B cell (primary cell): ENCODE measurements around the gene SMPX. TPM values are rescaled to one million over a fixed set of nuclear protein-coding genes. Genes with fewer than 3 reads are reported as not detected.

ENCODE experiments used
- ATAC-seq: fragments of 200-7000 bp; cut with Tn5 transposase; one replicate; pipeline ENCODE4 v1.10.0; 2021; ENCODE audit warnings: low read depth, mild to moderate bottlenecking, moderate number of reproducible peaks, moderate library complexity
- CTCF ChIA-PET: fragments of 350-600 bp; sonication (Branson Sonifier 250); formaldehyde crosslinking; loops from one replicate; lab custom pipeline; 2021; ENCODE audit warnings: antibody characterized with exemption, inconsistent platforms; lab: Charles Lee
- POLR2A ChIA-PET: fragments of 350-600 bp; sonication (Branson Sonifier 250); formaldehyde crosslinking; loops from one replicate; lab custom pipeline; 2021; ENCODE audit warnings: antibody characterized with exemption; lab: Charles Lee
- DNase-seq: peaks from one replicate; pipeline ENCODE4 v3.0.0; 2013
- H2AFZ ChIP-seq: 2 replicates; pipeline ENCODE4 v1.6.1; 2012; ENCODE audit warnings: mild to moderate bottlenecking, low read depth, low read length; ENCODE audit not compliant: insufficient read depth, poor library complexity, severe bottlenecking
- H3K27ac ChIP-seq, 2 donors: 1 replicate in 1 of 2; 2 replicates in 1 of 2; pipeline ENCODE4 v1.5.1; 2012 to 2013; ENCODE audit warnings: low read length in 2 of 2, mild to moderate bottlenecking in 2 of 2, moderate library complexity in 1 of 2
- H3K27me3 ChIP-seq, 4 experiments: fragments of 200-600 bp in 1 of 4; sonication (generic) in 1 of 4; replicated peaks in 1 of 4; 1 replicate in 2 of 4; 2 replicates in 2 of 4; pipeline versions ENCODE4 v1.6.1 to v1.7.0; 2013 to 2016; ENCODE audit warnings: low read length in 3 of 4, mild to moderate bottlenecking in 2 of 4, mixed read lengths in 1 of 4, moderate library complexity in 1 of 4; ENCODE audit not compliant: insufficient read depth in 4 of 4, control insufficient read depth in 3 of 4; ENCODE audit errors: control extremely low read depth in 1 of 4
- H3K36me3 ChIP-seq, 2 experiments: replicated peaks in 1 of 2; 1 replicate in 1 of 2; 2 replicates in 1 of 2; pipeline versions ENCODE4 v1.6.1 to v1.7.1; 2013; ENCODE audit warnings: low read length in 1 of 2; ENCODE audit not compliant: insufficient read depth in 2 of 2, control insufficient read depth in 1 of 2; ENCODE audit errors: control extremely low read depth in 1 of 2, extremely low read depth in 1 of 2
- H3K4me1 ChIP-seq, 2 donors: fragments of 200-600 bp in 1 of 2; sonication (generic) in 1 of 2; 1 replicate in 1 of 2; 2 replicates in 1 of 2; pipeline versions ENCODE4 v1.5.1 to v1.6.1; 2013 to 2017; ENCODE audit warnings: low read length in 2 of 2; ENCODE audit not compliant: control insufficient read depth in 2 of 2, insufficient read depth in 2 of 2
- H3K4me2 ChIP-seq: replicated peaks from 2 replicates; pipeline ENCODE3; 2012; ENCODE audit warnings: mild to moderate bottlenecking, low read depth, low read length; ENCODE audit not compliant: poor library complexity, severe bottlenecking
- H3K4me3 ChIP-seq, 5 experiments: fragments of 200-600 bp in 1 of 5; sonication (generic) in 1 of 5; 1 replicate in 3 of 5; 2 replicates in 2 of 5; pipeline versions ENCODE4 v1.5.1 to v1.7.0; 2011 to 2016; ENCODE audit warnings: low read length in 4 of 5, mild to moderate bottlenecking in 4 of 5, low read depth in 2 of 5, control low read depth in 1 of 5, moderate library complexity in 1 of 5; ENCODE audit not compliant: insufficient read depth in 1 of 5; ENCODE audit errors: control extremely low read depth in 1 of 5, extremely low read depth in 1 of 5
- H3K79me2 ChIP-seq: fragments of 200-600 bp; sonication (generic); one replicate; pipeline ENCODE4 v1.6.0; 2016; ENCODE audit warnings: low read length; ENCODE audit not compliant: control insufficient read depth, insufficient read depth
- H3K9ac ChIP-seq: fragments of 200-600 bp; sonication (generic); 2 replicates; pipeline ENCODE4 v1.6.1; 2017; ENCODE audit warnings: mild to moderate bottlenecking, low read length, moderate library complexity
- H3K9me3 ChIP-seq, 3 donors: one replicate each; pipeline versions ENCODE4 v1.6.1 to v1.7.1; 2013; ENCODE audit warnings: low read length in 2 of 3; ENCODE audit not compliant: control insufficient read depth in 2 of 3, insufficient read depth in 1 of 3; ENCODE audit errors: control extremely low read depth in 1 of 3
- H4K20me1 ChIP-seq: 2 replicates; pipeline ENCODE4 v1.6.0; 2012; ENCODE audit warnings: mild to moderate bottlenecking, low read length; ENCODE audit not compliant: insufficient read depth, control insufficient read depth, poor library complexity, severe bottlenecking
- H3K27ac Mint-ChIP-seq: one replicate; pipeline ENCODE4 v1.8.0; 2021; ENCODE audit warnings: mixed read lengths
- H3K27me3 Mint-ChIP-seq: one replicate; pipeline ENCODE4 v1.8.0; 2021; ENCODE audit warnings: mixed read lengths
- H3K4me1 Mint-ChIP-seq: one replicate; pipeline ENCODE4 v1.8.0; 2021; ENCODE audit warnings: mixed read lengths
- H3K4me3 Mint-ChIP-seq: one replicate; pipeline ENCODE4 v1.8.0; 2021; ENCODE audit warnings: mixed read lengths
- H3K9me3 Mint-ChIP-seq: one replicate; pipeline ENCODE4 v1.8.0; 2022; ENCODE audit warnings: mixed read lengths; ENCODE audit not compliant: insufficient read depth
- CTCF ChIP-seq: fragments of 200-600 bp; IDR thresholded peaks from one replicate; pipeline ENCODE4 v1.8.0; 2022; ENCODE audit warnings: antibody characterized with exemption, mild to moderate bottlenecking
- EZH2 ChIP-seq: IDR thresholded peaks from 2 replicates; pipeline ENCODE4 v1.6.1; 2012; ENCODE audit warnings: borderline replicate concordance, low read depth, mild to moderate bottlenecking, moderate library complexity, low read length; ENCODE audit not compliant: insufficient read depth, poor library complexity, severe bottlenecking
- WGBS: methylation state at CpG from one replicate; pipeline ENCODE4 v1.1.5; 2013; ENCODE audit warnings: missing lambda C conversion rate; ENCODE audit not compliant: insufficient coverage; 5-methylcytosine and 5-hydroxymethylcytosine counted together
- intact Hi-C: fragments of 100-400 bp; cut with micrococcal nuclease; formaldehyde crosslinking; loops from one replicate; pipeline ENCODE4 v1.10.0; 2022
- polyA plus RNA-seq: library from polyadenylated mRNA; depleted of rRNA; stranded (reverse); fragments of >200 nt; gene quantifications from 2 replicates; pipeline ENCODE4 v1.2.3, GENCODE V29; 2012
- total RNA-seq, 2 donors: library from RNA; stranded (reverse); fragments of 120-200 nt in 1 of 2; gene quantifications; 1 replicate in 1 of 2; 2 replicates in 1 of 2; pipeline versions ENCODE4 v1.2.3 to v1.2.4, GENCODE V29; 2013 to 2022

The SMPX gene
- total and polyA plus RNA-seq, 2 donors (not counting 1 experiment from before 2014, with no cell fraction given) = not detected

DNA sequence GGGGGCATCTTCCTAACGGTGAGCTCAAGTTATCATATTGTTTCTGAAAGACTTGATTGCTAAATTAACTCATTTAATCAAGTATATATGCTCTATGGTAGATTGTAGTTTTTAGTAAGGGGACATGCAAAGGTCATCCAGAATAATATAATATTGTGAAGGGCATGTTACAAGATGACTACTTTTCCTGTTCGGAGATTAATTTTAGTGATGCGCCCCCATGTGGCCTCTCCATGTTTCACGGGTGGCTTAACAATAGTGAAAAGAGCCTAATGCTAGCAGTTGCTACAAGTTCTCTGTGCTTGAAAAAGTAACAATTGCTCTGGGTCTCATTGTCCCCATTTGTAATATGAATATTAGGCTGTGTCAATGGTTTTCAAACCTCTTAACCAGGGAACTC, 12.2 kb downstream of the SMPX start:
- H3K27me3 ChIP-seq = peaks cover 0 to 4% (median 0%) of the 10 kb centered on the region in 4 experiments
- DNase-seq (peak; percentile 43), ATAC-seq (no peak)
- H3K27ac Mint-ChIP-seq = no peak overlapping the region
- POLR2A ChIA-PET = no interaction called here
- no peaks in the 10 kb centered on the region for H3K36me3 ChIP-seq
- no peak overlapping the region for H3K4me3 Mint-ChIP-seq
- H3K9me3 Mint-ChIP-seq = no peaks in the 10 kb centered on the region
- peaks cover 12% of the 10 kb centered on the region for H3K27me3 Mint-ChIP-seq
- CTCF ChIA-PET = interaction anchor here (0.7 to 6.3 kb wide), 8 partner anchors 12 to 1221 kb away, joined by 3 to 88 read pairs (median 4); partner anchors contain the start of gene SMPX
- H2AFZ ChIP-seq = no peak overlapping the region
- no peaks in the 10 kb centered on the region for H3K9me3 ChIP-seq
- H3K9ac ChIP-seq = no peak overlapping the region
- H3K4me2 ChIP-seq = no peak overlapping the region
- WGBS = no CpG with 5 or more reads among the region's 4 CpGs
- intact Hi-C loops = loop anchor here (1.0 to 10.0 kb wide), 3 partner anchors 251 to 1218 kb away; no protein-coding TSS in a partner anchor
- H3K79me2 ChIP-seq = no peaks in the 10 kb centered on the region
- no peaks in the 10 kb centered on the region for H4K20me1 ChIP-seq
- TF ChIP-seq CTCF (peak; percentile 64), EZH2 (no peak)
- no peak overlapping the region for H3K4me3 ChIP-seq
- no peaks in the 10 kb centered on the region for H3K4me1 ChIP-seq
- no peak overlapping the region for H3K27ac ChIP-seq
- no peaks in the 10 kb centered on the region for H3K4me1 Mint-ChIP-seq

- TF ChIP-seq CTCF (no peak), EZH2 (no peak)
- POLR2A ChIA-PET = no interaction called here
- no peaks in the 10 kb centered on the region for H3K4me1 ChIP-seq
- H3K4me2 ChIP-seq = no peak overlapping the region
- no peak overlapping the region for H2AFZ ChIP-seq
- no peak overlapping the region for H3K9ac ChIP-seq
- H3K79me2 ChIP-seq = no peaks in the 10 kb centered on the region
- Mint-ChIP-seq H3K4me3 (no peak overlapping the region), H3K4me1 (no peaks in the 10 kb centered on the region), H3K9me3 (no peaks in the 10 kb centered on the region), H3K27me3 (peaks cover 8% of the 10 kb centered on the region), H3K27ac (no peak overlapping the region)
- no peaks in the 10 kb centered on the region for H3K9me3 ChIP-seq
- intact Hi-C loops = loop anchor here (1.0 to 10.0 kb wide), 2 partner anchors 250 to 1217 kb away; no protein-coding TSS in a partner anchor
- no peaks in the 10 kb centered on the region for H3K36me3 ChIP-seq
- H4K20me1 ChIP-seq = no peaks in the 10 kb centered on the region
- CTCF ChIA-PET = interaction anchor here (6.3 kb wide), 1 partner anchor 1215 kb away, joined by 88 read pairs; no protein-coding TSS in a partner anchor
- WGBS = no CpG with 5 or more reads among the region's 1 CpG
- no peak overlapping the region for H3K4me3 ChIP-seq
- ATAC-seq (no peak), DNase-seq (no peak)
- no peak overlapping the region for H3K27ac ChIP-seq
- peaks cover 0 to 3% (median 0%) of the 10 kb centered on the region in 4 experiments for H3K27me3 ChIP-seq
These were observed 13.2 kb downstream of the SMPX start for GRCh38 chrX:21744721-21745120.
